HG03469 (cell line): ENCODE data around the gene CHMP4B.

ENCODE experiments used
- ATAC-seq: cut with Tn5 transposase; IDR thresholded peaks from one replicate; pipeline ENCODE4 v1.9.1; 2021; ENCODE audit warnings: mild to moderate bottlenecking, moderate library complexity, moderate number of reproducible peaks; ENCODE audit not compliant: unreplicated experiment

CHMP4B gene

DNA sequence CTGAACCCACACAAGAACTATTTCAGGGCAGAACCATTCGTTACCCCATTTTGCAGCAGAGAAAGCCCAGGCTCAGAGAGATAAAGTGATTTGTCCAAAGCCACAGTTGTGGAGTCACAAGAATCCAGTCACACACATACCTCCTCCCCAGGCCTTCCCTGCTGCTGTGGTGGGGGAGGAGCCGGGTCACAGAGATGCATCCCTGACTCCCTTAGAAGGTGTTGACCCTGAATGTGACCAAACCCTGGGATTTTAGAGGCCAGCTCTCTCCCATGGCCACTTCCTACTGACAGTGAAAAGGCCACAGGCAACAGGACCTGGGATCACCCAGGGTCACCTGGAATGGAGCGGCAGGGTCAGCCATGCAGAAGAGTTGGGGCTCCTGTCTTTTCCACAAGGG, 48.6 kb downstream of the CHMP4B start:
- no peak for ATAC-seq

DNA sequence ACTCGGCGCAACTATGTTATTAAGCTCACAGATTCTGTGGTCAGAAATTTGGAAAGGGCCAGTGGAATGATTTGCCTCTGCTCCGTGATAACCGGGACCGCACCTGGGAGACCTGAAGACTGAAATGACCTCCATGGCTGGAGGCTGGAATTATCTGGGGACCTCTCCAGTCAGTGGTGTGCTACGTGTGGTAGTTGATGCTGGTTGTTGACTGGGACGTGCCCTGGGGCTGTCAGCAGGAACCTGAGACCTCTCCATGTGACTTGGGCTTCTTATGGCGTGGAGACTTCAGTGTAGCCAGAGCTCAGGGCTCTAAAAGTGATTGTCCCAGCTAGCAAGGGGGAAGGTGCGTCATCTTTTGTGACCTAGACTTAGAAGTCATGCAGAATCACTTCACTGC, 50.3 kb downstream of the CHMP4B start:
- no peak for ATAC-seq

DNA sequence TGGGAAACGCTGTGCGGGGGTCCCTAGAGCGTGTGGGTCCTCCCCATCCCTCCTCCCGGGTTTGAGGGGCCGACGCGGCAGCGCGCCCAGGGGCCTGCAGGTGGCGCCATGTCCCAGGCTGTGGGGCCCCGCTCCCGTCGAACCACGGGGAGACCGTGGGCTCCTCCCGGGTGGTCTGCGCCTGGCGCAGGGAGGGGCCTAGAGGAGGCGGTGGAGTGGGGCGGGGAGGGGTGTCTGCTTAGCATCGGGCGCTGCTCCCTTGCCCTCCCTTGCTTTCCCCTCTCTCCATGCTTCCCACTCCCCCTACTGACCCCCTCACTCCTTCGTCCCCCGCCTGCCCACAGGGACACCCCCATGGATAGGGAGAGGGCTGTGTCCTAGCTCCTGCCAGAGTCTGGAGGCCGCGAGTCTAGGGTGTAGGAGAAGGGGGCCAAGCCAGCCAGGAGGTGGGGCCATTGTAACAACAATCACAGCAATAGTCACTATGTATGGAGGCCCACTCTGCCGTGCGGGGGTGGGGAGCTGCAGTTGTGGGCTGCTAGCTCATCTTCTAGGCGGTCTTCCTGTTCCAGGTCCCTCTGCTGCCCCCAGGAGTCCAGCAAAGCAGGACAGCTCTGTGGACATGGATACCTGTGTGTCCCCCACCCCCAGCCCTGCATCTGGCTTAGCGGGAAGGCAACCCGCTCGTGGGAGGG, 51.7 kb downstream of the CHMP4B start:
- no peak for ATAC-seq

DNA sequence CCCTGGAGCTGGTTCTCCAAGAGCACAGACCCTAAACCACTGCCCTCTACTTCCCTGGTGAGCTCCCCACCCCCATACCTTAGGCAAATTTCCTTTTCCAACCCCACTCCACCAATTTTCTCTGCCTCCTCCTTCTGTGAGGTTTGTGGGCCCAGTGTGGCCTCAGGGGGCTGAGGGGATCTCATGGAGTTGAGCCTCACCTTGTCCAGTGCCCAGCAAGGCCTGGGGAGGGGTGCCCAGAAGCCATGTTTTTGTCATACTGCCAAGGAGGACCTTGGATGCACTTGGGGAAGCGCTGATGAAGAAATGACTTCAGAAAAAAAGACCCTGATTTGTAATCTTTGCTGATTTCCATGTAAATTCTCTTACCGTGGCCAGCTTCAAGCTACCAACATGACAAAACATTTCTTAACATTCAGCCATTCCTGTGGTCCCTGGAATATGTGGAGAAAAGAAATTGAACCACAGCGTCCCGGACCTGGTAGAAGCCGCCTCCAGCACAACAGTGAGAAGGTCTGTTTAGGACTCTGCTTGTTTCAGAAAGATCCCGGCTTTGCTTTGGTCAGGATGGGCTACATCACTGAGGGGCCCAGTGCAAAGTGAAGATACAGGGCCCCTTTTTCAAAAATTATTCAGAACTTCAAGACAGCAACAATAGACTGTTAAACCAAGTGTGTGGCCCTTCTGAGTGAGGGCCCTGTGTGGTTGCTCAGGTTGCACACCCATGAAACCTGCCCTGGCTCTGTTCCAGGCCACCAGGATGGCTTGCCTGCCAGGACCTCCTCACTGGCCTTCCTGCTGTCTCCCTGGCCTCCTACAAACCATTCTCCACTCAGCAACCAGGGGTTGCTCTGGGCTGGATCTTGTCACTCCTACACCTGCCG, 52.5 kb downstream of the CHMP4B start:
- ATAC-seq: no peak

DNA sequence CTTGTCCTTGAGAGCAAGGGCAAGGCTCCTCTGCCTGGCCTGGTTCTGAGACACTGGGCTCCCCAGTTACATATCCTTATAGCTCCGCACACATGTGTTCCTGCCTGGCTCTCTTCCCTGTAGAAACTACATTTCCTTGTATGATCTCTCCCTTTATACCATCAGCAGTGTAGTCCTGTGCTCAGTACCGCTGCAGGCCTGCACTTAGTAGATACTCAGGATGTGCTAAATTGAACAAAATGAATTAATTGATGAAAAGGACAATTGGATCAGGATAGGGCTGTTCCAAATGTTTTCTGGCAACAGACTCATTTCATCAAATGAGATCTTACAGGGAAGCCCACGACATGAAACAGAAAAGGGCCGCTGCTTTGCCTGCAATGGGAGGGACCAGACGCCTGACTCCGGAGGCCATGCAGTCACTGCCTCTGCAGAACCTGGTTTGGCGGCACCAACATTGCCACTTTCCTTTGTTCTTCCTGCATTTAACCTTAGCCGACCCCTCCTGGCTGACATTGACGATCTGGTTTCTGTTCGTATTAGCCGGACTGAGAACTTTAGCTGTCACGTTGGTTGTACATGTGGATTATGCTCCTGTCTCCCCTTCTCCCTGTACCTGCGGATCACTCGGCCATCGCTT, 53.3 kb downstream of the CHMP4B start:
- ATAC-seq: no peak

DNA sequence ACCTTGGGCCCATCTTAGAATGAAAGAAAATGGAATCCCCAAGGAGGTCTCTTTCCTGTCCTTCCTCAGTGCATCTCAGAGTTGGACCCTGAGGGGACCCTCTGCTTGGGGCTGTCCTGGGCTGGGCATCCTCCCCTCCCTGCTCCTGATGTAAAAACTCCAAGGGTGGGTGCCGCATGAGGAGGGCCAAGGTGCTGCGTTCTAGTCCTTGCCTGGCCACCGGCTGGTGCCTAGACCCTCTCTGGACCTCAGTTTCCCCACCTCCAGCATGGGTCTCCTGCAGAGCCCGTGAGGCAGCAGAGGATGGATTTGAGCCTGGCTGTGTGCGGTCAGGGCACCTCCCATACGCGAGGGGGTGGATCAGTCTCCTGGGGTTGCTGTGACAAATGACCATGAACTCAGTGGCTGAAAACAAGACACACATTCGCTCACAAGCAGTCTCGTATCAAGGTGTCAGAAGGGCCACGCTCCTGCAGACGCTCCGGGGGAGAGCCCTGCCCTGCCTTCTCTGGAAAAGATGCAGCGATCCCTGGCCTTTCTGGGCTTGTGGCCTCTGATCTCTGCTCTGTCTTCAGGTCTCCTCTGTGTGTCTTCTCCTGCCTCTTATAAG, 54.7 kb downstream of the CHMP4B start:
- no peak for ATAC-seq

DNA sequence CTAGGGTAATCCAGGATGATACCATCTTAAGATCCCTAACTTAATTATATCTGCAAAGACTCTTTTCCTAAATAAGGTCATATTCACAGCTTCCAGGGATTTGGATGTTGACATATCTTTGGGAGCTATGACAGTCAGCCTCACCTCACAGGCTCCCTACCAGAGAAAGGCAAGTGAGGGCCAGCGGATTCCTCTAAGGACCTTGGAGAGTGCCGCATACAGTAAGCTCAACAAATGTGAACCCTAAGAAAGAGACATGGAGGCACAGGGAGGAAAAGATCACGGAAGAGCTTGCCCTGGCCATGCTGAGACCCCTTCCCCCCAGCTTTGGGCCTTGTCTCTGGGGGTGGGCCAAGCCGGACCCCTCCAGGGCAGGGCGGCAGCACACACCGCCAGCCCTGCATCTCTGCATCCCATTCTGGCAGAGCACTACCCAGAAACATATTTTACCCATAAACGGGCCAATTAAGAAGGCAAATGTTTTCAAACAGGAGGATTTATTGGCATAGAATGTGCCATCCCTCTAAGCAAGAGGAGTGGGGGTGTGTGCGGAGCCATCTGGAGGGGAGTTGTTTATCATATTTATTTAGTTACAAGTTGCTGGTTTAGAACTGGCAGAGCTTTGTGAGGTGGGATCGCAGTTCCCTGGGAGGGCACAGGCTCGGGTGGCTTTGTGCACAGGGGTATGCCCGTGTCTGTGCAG, 55.4 kb downstream of the CHMP4B start:
- ATAC-seq: no peak

DNA sequence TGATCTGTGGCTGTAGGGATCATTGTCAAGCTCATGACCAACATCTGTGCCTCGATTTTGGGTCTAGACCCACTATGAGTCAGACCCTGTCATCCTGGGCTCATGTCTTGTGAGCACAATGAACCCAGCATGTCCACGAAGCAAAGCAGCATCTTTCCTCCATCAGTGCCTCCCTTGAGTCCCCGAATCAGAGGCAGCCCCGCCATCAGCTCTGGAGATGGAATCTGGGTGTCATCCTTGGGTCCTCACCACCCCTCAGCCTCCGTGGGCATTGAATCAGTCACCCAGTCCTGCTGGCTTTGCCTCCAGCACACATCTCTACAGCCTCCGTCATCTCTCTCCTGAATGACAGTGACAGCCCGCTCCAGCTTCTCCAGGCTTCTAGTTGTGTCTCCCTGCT, 56.9 kb downstream of the CHMP4B start:
- no peak for ATAC-seq

DNA sequence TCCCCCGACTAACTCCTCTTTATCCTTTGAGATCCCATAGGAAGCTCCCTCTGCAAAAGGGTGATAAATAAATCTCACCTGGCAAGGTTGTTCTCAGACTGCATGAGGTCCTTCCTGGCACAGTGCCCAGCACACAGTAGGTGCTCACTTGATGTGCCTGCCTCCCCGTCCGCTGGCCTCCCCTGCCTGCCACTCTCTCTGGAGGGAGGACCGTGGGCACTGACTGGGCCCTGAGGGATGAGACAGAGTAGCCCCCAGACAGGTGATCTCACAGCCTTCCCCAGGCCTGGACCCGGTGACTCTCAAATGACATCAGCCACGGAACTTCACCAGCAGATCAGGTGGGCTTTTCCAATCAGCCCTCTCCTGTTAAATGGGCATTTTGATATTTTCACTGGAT, 57.4 kb downstream of the CHMP4B start:
- ATAC-seq: no peak

DNA sequence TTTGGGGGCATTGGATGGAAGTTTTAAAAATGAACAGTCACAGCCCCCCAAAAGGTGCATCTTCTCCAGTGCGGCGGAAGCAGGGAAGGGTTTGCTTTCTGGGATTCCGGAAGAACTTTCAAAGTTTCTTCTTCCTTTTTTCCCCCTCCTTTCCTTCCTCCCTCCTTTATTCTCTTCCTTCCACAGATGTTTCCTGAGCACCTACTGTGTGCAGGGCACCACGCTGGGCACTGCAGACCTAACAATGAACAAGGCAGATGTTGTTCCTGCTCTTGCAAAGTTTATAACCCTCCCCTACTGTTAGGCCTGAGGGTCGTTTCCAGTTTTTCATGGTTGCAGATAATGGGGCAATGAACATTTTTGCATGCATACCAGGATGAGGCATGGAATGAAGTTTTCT, 58.1 kb downstream of the CHMP4B start:
- no peak for ATAC-seq

DNA sequence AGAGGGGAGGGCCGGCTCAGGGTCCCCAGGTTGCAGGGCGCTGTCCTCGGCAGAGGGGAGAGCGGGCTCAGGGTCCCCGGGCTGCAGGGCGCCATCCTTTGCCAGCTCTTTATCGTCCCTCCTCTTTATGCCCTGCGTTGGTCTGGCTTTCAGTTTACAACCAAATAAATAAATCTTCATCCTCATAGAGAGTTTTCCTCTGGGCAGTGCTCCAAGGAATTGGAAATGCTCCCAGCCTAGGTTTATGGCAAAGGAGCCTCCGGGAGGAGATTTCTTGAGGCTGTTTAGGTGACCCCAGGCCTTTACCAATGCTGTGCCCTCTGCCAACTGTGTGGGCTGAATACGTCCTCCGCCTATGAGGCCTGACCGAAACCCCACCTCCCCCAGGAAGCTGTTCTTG, 60.2 kb downstream of the CHMP4B start:
- ATAC-seq: no peak

DNA sequence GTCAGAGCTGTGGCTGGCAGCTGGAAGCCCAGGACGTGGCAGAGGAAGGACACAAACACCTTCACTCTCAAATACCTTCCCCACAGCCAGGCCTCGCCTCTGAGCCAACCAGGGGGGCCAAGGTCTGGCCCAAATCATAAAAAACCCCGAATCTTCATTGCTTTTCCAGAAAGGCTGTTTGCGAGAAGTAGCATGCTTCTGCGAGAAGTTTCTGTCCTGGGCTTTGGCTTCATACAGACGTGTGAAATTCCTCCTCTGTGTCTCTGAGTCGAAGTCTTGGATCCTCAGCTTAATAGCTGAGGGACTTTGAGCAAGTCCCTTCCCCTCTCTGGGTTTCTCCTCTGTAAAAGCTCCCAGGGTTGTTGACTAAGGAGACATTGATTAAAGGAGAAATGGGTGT, 63.0 kb downstream of the CHMP4B start:
- ATAC-seq: no peak

DNA sequence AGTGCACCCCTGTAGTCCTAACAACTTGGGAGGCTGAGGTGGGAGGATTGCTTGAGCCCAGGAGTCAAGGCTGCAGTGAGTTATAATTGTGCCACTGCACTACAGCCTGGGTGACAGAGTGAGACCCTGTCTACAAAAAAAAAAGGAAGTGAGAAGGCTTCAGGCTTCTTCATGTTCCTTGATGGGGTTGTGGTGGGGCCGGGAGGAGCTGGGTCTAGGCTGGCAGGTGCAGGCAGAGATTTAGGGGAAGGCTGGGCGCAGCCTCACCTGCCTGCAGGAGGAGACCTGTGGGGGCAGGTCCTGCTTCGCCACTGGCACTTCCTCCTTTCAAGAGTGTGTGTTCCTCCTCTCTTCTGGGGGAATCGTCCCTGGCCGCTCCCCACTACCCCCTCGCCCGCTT, 63.9 kb downstream of the CHMP4B start:
- no peak for ATAC-seq

DNA sequence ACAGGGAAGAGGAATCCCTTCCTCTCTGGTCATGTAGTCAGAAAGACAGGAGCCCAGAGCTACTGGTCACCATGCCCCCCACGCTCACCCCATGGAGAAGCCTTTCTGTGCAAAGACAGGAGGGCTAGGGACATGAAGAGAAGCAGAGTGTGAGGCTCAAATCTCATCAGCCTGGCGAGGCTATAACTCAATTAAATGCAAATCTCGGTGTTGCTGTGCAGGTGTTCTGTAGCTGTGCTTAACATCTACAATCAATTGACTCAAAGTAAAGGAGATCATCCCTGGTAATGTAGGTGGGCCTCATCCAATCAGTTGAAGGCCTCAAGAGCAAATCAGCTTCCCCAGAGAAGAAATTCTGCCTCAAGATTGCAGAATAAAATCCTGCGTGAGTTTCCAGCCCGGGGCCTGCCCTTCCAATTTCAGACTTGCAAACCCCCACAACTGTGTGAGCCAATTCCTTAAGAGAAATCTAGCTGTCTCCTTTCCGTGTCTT, 64.4 kb downstream of the CHMP4B start:
- no peak for ATAC-seq

DNA sequence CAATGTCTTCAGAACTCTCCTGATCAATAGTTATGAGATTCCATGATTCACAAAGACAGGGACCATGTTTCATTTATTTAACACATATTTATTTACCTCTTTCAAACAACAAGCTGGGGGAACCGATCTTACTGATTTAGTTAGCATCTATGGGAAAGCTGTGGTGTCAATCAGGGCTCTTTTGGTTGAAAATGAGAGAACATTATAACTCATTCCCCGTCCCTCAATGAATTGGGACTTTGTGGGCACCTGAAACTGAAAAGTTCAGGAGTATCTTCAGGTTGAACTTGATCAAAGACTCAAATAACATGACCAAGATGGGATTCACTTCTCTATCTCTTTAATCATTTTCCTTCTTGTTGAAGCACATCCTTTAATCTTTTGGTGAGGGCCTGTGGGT, 67.4 kb downstream of the CHMP4B start:
- ATAC-seq: no peak

DNA sequence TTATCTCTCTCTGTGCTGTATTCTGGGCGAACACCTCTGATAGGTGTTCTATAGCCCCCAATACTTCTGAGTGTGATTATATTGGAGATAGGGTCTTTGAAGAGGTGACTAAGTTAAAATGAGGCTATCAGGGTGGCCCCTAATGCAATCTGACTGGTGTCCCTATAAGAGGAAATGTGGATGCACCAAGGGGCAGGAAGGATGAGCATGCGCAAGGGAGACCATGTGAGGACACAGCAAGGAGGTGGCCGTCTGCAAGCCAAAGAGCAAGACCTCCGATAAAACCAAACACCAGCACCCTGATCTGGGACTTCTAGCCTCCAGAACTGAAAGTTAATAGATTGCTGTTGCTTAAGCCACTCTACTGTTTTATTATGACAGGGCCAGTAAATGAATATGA, 69.2 kb downstream of the CHMP4B start:
- no peak for ATAC-seq

DNA sequence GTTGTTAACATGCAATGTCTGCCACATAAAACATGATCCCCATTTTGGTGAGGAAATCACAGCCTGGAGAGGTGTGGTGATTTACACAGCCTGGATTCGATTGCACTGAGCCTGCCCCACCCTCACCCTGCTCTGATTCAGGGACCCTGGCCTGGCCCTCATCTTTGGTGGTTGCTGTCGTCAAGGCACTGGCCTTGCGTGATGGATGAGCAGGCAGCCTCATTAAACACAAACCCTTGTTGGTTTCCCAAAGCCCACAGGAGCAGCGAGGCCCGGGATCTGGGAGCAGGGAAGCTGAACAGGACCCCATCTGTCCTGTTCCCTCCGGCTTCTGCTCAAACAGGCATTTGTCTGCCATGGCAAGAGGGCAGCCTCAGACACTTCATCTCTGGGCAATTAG, 70.8 kb downstream of the CHMP4B start:
- ATAC-seq: no peak

DNA sequence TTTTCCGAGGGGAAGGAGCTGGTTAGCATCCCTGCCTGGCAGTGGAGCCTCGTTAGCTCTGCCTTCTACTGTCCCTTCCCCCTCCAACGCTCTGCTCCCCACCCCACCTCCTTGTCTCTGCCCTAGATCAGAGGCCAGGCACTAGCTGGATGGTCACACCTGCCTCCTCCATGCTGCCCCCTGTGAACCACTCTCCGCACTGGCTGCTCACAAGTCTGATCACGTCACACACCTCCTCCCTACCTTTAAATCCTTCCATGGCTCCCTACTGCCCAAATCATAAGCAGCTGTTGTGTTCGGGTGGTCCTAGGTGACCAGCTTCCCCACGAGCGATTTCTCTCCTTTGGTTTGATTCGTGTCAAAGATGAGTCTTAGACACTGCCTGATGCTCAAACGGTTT, 71.3 kb downstream of the CHMP4B start:
- no peak for ATAC-seq

DNA sequence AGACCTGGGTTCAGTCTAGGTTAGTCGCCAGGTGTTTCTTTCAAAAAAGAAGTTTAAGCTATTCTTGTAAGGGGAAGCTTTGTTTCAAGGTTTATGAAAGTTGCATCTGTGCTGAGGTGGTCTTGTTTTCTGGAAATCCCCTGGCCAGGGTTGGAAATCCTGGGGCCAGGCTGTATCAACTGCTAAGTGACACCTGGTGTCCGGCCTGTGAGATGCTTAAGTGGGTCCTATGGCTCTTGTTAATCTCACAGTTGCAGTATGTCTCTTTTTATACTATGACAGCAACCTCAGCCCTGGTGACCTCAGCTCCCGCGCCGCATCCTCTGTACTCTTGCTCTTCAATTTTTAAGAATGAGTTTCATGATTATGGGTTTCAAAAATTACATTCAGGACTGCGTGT, 72.0 kb downstream of the CHMP4B start:
- no peak for ATAC-seq

DNA sequence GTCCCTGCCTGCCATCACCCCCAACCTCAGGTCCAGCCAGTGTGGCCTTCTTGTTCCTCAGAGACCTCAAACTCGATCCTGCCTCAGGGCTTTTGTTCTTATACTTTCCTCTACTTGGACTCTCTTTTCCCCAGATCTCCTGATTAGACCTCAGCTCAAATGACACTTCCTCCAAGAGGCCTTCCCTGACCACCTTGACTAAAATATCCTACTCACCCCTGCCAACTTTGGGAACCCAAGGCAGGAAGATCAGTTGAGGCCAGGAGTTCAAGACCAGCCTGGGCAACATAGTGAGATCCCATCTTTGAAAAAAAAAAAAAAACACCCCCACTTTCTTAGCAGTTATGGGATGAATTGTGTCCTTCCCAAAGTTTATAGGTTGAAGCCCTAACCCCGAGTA, 73.5 kb downstream of the CHMP4B start:
- no peak for ATAC-seq

DNA sequence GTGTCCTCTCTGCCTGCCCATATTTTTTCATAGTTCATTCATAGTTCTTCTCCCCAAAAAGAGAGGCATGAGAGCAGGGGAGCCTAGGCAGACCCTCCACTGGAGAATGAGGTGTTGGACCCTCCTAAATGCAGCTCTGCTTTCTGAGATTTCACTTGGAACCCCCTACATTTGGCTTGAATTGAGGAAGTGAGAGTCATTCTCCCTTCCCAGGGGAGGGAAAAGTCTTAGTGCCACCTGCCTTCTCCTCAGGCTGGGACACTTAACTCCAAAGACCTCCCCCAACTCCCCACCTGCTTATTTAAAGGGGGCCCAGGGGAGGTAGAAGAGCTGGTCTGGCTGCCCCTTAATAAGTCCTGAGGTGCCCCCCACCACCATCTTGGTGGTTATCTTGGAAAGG, 78.2 kb downstream of the CHMP4B start:
- ATAC-seq: no peak
